ENCODE data around the gene QSOX2. TPM values are rescaled to one million over a fixed set of nuclear protein-coding genes. Genes with fewer than 3 reads are reported as not detected.

QSOX2 gene
- total RNA-seq, 6 experiments from 2014 or later, result 20.1 to 24.9 (median 21.9) TPM

DNA sequence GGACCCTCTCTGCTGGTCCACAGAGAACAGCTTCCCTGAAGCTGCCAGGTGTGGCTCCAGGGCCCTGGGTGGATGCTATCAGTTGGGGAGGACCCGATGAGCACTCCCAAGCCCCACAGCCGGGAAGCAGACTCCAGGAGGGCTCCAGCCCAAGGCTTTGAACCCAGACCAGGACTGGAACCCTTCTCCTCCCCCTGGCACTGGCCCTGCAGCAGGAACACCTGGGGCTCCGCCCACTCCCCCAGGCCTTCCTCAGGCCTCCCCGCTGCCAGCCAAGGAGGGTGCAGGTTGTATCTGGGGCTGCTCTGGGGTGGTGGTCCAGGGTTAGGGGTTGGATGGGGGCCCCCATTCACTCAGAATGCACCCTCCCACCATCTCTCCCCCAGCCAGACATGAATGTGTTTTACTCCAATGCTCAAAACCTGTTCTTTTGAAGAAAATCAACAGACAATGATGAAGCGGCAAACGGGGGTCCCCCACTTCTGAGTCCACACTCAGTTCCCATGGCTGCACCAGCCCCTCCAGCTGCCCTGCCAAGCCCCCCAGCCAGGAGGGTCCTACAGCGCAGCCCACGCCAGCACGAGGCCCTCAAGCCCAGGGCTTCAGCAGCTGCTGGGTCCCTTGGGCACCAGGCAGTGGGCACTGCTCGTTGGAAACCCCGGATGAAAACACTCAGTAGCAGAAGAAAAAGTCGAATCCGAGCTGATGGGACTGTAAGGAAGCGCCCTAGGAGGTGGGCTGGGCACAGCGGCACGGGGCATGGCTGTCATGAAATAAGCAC is 35.1 kb upstream of the QSOX2 start:
- TF ChIP-seq, protein P1, sequence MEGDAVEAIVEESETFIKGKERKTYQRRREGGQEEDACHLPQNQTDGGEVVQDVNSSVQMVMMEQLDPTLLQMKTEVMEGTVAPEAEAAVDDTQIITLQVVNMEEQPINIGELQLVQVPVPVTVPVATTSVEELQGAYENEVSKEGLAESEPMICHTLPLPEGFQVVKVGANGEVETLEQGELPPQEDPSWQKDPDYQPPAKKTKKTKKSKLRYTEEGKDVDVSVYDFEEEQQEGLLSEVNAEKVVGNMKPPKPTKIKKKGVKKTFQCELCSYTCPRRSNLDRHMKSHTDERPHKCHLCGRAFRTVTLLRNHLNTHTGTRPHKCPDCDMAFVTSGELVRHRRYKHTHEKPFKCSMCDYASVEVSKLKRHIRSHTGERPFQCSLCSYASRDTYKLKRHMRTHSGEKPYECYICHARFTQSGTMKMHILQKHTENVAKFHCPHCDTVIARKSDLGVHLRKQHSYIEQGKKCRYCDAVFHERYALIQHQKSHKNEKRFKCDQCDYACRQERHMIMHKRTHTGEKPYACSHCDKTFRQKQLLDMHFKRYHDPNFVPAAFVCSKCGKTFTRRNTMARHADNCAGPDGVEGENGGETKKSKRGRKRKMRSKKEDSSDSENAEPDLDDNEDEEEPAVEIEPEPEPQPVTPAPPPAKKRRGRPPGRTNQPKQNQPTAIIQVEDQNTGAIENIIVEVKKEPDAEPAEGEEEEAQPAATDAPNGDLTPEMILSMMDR (IDR thresholded peaks at IDR 0.05), result no peak
- Mint-ChIP-seq H3K27ac (no peak overlapping the region), H3K4me3 (no peak overlapping the region), H3K4me1 (ENCODE audit: low read depth) (no peaks in the 10 kb centered on the region), H3K9me3 (peaks cover 5% of the 10 kb centered on the region; the same call in 1 of the 2 replicates), H3K36me3 (ENCODE audit: low read depth) (no peaks in the 10 kb centered on the region), H3K27me3 (ENCODE audit: insufficient read depth) (peaks cover 33% of the 10 kb centered on the region)
- no peak for DNase-seq

DNA sequence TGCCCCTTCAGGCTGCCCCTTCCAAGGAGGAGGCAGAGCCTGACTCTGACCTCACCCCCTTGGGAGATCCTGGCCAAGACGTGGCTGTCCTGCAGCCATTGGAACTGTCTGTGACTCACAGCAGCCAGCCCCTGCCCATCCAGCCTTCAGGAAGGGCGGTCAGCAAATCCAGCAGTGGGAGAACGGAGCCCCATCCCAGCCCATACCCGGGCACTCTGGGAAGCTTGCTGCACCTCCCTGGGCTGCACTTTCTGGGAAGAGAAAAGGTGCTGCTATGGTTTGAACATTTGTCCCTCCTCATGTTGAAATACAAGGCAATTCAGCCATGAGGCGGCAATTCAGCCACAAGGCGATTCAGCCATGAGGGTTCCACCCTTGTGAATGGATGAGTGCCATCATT is 33.9 kb upstream of the QSOX2 start:
- Mint-ChIP-seq H3K9me3 (peaks cover 5% of the 10 kb centered on the region; the same call in 1 of the 2 replicates), H3K36me3 (ENCODE audit: low read depth) (no peaks in the 10 kb centered on the region), H3K27me3 (ENCODE audit: insufficient read depth) (peaks cover 37% of the 10 kb centered on the region), H3K4me1 (ENCODE audit: low read depth) (no peaks in the 10 kb centered on the region), H3K27ac (no peak overlapping the region), H3K4me3 (no peak overlapping the region)
- TF ChIP-seq, protein P1 (IDR thresholded peaks at IDR 0.05), result no peak
- DNase-seq, result no peak

DNA sequence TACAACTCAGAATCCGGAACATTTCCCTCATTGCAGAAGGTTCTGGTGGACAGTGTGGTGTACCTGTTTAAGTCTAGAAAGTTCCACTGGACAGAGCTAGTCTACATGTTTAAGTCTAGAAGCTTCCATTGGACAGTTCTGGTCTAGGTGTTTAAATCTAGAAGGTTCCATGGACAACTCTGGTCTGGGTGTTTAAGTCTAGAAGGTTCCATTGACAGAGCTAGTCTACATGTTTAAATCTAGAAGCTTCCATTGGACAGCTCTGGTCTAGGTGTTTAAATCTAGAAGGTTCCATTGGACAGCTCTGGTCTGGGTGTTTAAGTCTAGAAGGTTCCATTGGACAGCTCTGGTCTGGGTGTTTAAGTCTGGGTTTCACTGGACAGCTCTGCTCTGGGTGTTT is 33.3 kb upstream of the QSOX2 start:
- H3K4me1 Mint-ChIP-seq (ENCODE audit: low read depth), result no peaks in the 10 kb centered on the region
- H3K27ac Mint-ChIP-seq, result no peak overlapping the region
- H3K36me3 Mint-ChIP-seq (ENCODE audit: low read depth), result no peaks in the 10 kb centered on the region
- TF ChIP-seq, protein P1 (IDR thresholded peaks at IDR 0.05), result no peak
- peaks cover 37% of the 10 kb centered on the region for H3K27me3 Mint-ChIP-seq (ENCODE audit: insufficient read depth)
- H3K4me3 Mint-ChIP-seq, result no peak overlapping the region
- no peak for DNase-seq
- peaks cover 5% of the 10 kb centered on the region; the same call in 1 of the 2 replicates for H3K9me3 Mint-ChIP-seq

DNA sequence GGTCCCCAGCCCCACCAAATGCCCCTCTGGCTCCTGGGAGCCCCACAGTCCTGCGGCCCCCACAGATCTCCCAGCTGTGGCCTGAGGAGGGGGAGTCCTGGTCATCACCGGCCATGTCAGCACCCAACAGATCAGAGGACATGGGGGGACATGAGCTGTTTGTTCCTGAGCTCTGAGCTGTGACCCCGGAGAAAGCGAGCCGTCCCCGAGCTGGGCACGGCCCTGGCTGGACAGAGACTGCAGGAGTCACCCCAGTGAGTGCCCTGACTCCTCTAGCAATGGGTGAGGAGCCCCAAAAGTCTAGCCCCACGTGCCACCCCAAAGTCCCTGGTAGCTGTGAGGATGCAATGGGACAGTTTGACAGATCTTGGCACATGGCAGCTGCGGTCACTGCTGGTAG is 32.6 kb upstream of the QSOX2 start:
- H3K4me3 Mint-ChIP-seq, result no peak overlapping the region

DNA sequence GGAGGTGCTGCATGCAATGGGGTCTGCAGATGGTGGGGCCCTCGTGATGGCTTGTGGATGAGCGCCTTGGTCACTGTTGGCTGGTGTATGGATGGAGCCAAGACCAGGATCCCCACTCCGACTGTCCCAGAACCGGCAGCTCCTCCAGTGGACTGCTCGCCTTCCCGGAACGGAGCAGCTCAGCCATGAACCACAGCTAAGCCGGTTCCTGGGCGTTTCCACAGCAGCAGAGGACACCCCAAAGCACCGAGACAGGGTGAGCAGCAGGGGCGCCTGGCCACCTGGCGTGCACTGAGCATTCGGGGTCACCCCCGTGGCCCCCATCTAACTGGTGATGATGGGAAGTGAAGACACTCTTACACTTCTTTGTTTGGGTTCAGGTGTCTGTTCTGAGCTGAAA is 32.1 kb upstream of the QSOX2 start:
- peaks cover 6% of the 10 kb centered on the region for H3K4me1 Mint-ChIP-seq (ENCODE audit: low read depth)
- no peak for DNase-seq
- no peak overlapping the region for H3K27ac Mint-ChIP-seq
- no peak overlapping the region for H3K4me3 Mint-ChIP-seq
- H3K27me3 Mint-ChIP-seq (ENCODE audit: insufficient read depth), result peaks cover 32% of the 10 kb centered on the region
- TF ChIP-seq, protein P1 (IDR thresholded peaks at IDR 0.05), result no peak
- peaks cover 5% of the 10 kb centered on the region; the same call in 1 of the 2 replicates for H3K9me3 Mint-ChIP-seq
- no peaks in the 10 kb centered on the region for H3K36me3 Mint-ChIP-seq (ENCODE audit: low read depth)

More for the DNA sequence above, 32.6 kb upstream of the QSOX2 start:
- H3K27me3 Mint-ChIP-seq (ENCODE audit: insufficient read depth), result peaks cover 32% of the 10 kb centered on the region
- no peak overlapping the region for H3K27ac Mint-ChIP-seq
- DNase-seq, result no peak
- H3K4me1 Mint-ChIP-seq (ENCODE audit: low read depth), result peaks cover 4% of the 10 kb centered on the region
- TF ChIP-seq, protein P1 (IDR thresholded peaks at IDR 0.05), result no peak
- H3K36me3 Mint-ChIP-seq (ENCODE audit: low read depth), result no peaks in the 10 kb centered on the region
- peaks cover 5% of the 10 kb centered on the region; the same call in 1 of the 2 replicates for H3K9me3 Mint-ChIP-seq

All from HFFc6 (cell line).